GM13977 (cell line): ENCODE results near the gene RAPGEF5.
"Not testable (repeated sequence)": the region's sequence is repeated elsewhere in the genome, so short reads cannot be mapped to it uniquely, and the experiment has no call there.

ENCODE experiments used
- DNase-seq: peaks from one replicate; pipeline ENCODE4 v3.0.0; 2012; ENCODE audit warnings: low spot score
- CTCF ChIP-seq: IDR thresholded peaks from 2 replicates; pipeline ENCODE4 v1.5.1; 2012; ENCODE audit warnings: mild to moderate bottlenecking, control low read depth; ENCODE audit not compliant: insufficient read depth; ENCODE audit errors: extremely low read depth, missing control alignments
- in situ Hi-C: fragments of 300-500 bp; cut with MboI; formaldehyde crosslinking; loops from one replicate; pipeline ENCODE4 v1.12.0; 2022; ENCODE audit warnings: low sequenced_read_pairs, low pct_unique_long_range_greater_than_20kb, mixed read lengths, inconsistent platforms; ENCODE audit not compliant: unreplicated experiment

The RAPGEF5 gene

DNA sequence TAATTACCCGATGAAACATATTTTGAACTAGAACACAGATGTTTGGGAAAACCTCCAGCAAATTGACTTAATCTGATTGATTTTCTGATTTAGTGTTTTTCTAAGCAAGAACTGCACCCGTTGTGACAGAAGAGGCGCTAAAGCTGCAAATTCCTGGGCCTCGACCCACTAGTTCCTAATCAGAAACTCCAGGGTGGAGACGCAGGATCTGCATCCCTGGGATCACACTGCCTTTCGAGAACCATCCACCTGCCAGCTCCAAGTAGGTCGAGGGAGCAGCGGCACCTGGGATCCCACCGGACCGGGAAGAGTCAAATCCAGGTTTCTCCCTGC lies 274.4 kb downstream of the RAPGEF5 start:
- DNase-seq = no peak
- in situ Hi-C loops = no loop called here
- TF ChIP-seq CTCF = no peak

DNA sequence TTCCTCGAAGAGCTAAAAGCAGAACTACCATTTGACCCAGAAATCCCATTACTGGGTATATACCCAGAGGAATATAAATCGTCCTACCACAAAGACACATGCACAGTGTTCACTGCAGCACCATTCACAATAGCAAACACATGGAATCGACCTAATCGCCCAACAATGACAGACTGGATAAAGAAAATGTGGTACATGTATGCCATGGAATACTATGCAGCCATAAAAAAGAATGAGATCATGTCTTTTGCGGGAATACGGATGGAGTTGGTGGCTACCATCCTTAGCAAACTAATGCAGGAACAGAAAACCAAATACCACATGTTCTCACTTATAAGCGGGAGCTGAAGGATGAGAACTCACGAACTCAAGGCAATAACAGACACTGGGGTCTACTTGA lies 276.7 kb downstream of the RAPGEF5 start:
- in situ Hi-C loops, DNase-seq: not testable (repeated sequence)

DNA sequence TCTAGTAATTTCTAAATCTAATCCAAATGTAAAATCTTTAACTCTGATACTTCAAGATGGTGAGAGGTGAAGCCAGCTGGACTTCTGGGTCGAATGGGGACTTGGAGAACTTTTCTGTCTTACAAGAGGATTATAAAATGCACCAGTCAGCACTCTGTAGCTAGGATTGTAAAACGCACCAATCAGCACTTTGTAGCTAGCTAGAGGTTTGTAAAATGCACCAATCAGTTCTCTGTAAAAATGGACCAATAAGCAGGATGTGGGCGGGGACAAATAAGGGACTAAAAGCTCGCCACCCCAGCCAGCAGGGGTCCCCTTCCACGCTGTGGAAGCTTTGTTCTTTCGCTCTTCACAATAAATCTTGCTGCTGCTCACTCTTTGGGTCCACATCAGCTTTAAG lies 278.1 kb downstream of the RAPGEF5 start:
- DNase-seq, in situ Hi-C loops: not testable (repeated sequence)

- DNase-seq = no peak
- in situ Hi-C loops = no loop called here
- TF ChIP-seq CTCF = no peak
These were observed 281.4 kb downstream of the RAPGEF5 start for GRCh38 chr7:22075561-22075960.

DNA sequence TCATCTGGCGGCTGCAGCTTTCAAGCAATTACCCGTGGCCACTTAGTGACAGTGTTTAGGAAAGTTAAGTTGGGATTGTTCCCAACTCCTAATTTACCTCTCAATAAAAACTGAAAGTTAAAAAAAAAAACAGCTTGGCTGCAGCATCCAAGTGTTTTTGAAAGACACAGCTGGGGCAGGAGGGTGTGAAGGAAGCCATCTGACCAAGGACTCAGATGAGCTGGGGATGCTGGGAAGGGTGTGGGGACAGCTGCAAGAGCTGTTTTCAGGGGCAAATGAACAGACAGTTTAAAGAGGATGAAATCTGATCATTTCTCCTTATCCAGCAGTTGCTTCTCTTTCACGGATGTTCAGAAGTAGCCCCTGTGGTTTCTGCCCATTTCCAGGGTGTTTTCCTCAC lies 282.1 kb downstream of the RAPGEF5 start:
- in situ Hi-C loops = no loop called here
- no peak for DNase-seq
- TF ChIP-seq CTCF = no peak
